Breast epithelium (tissue), 4 donors: ENCODE results near the gene COL6A1. TPM values are rescaled to one million over a fixed set of nuclear protein-coding genes. Genes with fewer than 3 reads are reported as not detected.

ENCODE experiments used
- DNase-seq, 2 donors: peaks; one replicate each; pipeline ENCODE4 v3.0.0-alpha.2; 2019; ENCODE audit warnings: low spot score in 2 of 2
- H3K27ac ChIP-seq, 2 donors: fragments of 200-600 bp; sonication (generic) in 1 of 2; one replicate each; pipeline ENCODE4 v1.5.1; 2016 to 2019; ENCODE audit warnings: mild to moderate bottlenecking in 1 of 2
- H3K27me3 ChIP-seq, 2 donors: fragments of 200-600 bp; sonication (generic) in 1 of 2; one replicate each; pipeline versions ENCODE4 v1.5.1 to v1.6.0; 2017 to 2019; ENCODE audit warnings: control low read depth in 1 of 2, mild to moderate bottlenecking in 1 of 2
- H3K36me3 ChIP-seq: fragments of 200-600 bp; one replicate; pipeline ENCODE4 v1.5.1; 2019
- H3K4me1 ChIP-seq, 2 donors: fragments of 200-600 bp; sonication (generic); one replicate each; pipeline ENCODE4 v1.5.1; 2016 to 2019; ENCODE audit warnings: control low read depth in 1 of 2
- H3K4me3 ChIP-seq, 3 donors: fragments of 200-600 bp; sonication (generic); 1 replicate in 2 of 3; 2 replicates in 1 of 3; pipeline ENCODE4 v1.5.1; 2016 to 2019; ENCODE audit warnings: mild to moderate bottlenecking in 3 of 3, moderate library complexity in 2 of 3
- H3K9me3 ChIP-seq, 2 donors: fragments of 200-600 bp; sonication (generic) in 1 of 2; one replicate each; pipeline ENCODE4 v1.5.1; 2016 to 2019; ENCODE audit warnings: control low read depth in 1 of 2
- POLR2A ChIP-seq: fragments of 450-650 bp; IDR thresholded peaks from one replicate; pipeline ENCODE4 v1.6.1; 2016; ENCODE audit warnings: antibody characterized with exemption, mild to moderate bottlenecking, moderate library complexity
- POLR2AphosphoS5 ChIP-seq, 3 donors: sonication (generic); formaldehyde crosslinking; IDR thresholded peaks; one replicate each; pipeline ENCODE4 v1.6.1; 2017; ENCODE audit warnings: antibody characterized with exemption in 3 of 3
- intact Hi-C: fragments of 100-400 bp; cut with DNase I; formaldehyde crosslinking; loops from one replicate; pipeline ENCODE4 v1.15.1; 2023; ENCODE audit warnings: low total_unique reads
- total RNA-seq, 3 donors: library from RNA; depleted of rRNA; stranded (reverse); fragments of >200 nt; gene quantifications; one replicate each; pipeline ENCODE4 v1.1.0, GENCODE V29; 2016
- TF ChIP-seq, protein P1 (sequence below), 3 donors: fragments of 450-650 bp; IDR thresholded peaks; one replicate each; pipeline ENCODE4 v1.5.1; 2016 to 2017; ENCODE audit warnings: antibody characterized with exemption in 3 of 3, mild to moderate bottlenecking in 3 of 3, moderate library complexity in 3 of 3

COL6A1 gene
- total RNA-seq, 3 donors from 2014 or later: 137 to 527 (median 201) TPM

DNA sequence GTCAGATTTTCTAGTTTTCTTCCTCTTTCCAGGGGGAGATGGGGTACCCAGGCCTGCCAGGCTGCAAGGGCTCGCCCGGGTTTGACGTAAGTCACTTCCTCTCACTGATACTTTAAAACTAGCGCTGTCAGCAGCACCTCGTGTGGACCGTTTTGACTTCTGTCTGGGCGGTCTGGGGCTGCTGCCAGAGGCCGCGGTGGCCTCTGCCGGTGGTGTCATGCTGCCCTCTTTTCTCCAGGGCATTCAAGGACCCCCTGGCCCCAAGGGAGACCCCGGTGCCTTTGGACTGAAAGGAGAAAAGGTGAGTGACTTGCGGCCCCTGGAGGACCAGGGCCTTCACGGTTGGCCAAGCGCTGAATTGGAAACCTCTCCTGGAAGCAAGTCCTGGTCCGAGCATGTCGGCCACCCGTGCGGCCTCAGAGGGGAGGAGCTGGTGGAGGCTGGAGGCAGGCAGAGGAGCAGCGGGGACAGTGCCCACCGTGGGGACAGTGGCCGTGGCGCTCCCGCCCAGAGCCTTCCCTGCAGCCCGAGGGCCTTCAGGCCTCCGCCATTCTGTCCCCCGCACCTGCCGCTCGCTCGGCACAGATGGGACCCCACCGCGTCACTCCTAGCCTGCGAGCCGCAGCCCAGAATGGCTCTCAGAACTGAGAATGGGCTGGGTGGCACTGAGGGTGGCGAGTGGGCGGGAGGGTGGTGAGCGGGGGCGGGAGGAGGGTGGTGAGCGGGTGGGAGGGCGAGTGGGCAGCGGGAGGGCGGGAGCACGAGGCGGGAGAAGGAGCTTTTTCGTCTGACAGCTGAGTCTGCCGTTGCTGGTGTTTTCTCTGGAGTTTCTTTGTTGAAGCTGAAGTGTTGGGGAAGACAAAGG is 9.4 kb downstream of the COL6A1 start:
- DNase-seq: peak in 1 of 2 donors; percentile 46
- Histone ChIP-seq H3K36me3 (no peaks in the 10 kb centered on the region), H3K27me3 (no peaks in the 10 kb centered on the region), H3K27ac (peak overlapping the region in 1 of 2 donors; percentile 88), H3K9me3 (no peaks in the 10 kb centered on the region), H3K4me1 (no peaks in the 10 kb centered on the region), H3K4me3 (no peak overlapping the region)
- TF ChIP-seq POLR2AphosphoS5 (IDR thresholded peaks at IDR 0.05) (no peak), POLR2A (no peak)
- TF ChIP-seq, protein P1, sequence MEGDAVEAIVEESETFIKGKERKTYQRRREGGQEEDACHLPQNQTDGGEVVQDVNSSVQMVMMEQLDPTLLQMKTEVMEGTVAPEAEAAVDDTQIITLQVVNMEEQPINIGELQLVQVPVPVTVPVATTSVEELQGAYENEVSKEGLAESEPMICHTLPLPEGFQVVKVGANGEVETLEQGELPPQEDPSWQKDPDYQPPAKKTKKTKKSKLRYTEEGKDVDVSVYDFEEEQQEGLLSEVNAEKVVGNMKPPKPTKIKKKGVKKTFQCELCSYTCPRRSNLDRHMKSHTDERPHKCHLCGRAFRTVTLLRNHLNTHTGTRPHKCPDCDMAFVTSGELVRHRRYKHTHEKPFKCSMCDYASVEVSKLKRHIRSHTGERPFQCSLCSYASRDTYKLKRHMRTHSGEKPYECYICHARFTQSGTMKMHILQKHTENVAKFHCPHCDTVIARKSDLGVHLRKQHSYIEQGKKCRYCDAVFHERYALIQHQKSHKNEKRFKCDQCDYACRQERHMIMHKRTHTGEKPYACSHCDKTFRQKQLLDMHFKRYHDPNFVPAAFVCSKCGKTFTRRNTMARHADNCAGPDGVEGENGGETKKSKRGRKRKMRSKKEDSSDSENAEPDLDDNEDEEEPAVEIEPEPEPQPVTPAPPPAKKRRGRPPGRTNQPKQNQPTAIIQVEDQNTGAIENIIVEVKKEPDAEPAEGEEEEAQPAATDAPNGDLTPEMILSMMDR (IDR thresholded peaks at IDR 0.05): no peak
- intact Hi-C loops: loop anchor here (10.0 kb wide), 1 partner anchor 104 kb away; the partner anchor contains the start of gene COL6A2

DNA sequence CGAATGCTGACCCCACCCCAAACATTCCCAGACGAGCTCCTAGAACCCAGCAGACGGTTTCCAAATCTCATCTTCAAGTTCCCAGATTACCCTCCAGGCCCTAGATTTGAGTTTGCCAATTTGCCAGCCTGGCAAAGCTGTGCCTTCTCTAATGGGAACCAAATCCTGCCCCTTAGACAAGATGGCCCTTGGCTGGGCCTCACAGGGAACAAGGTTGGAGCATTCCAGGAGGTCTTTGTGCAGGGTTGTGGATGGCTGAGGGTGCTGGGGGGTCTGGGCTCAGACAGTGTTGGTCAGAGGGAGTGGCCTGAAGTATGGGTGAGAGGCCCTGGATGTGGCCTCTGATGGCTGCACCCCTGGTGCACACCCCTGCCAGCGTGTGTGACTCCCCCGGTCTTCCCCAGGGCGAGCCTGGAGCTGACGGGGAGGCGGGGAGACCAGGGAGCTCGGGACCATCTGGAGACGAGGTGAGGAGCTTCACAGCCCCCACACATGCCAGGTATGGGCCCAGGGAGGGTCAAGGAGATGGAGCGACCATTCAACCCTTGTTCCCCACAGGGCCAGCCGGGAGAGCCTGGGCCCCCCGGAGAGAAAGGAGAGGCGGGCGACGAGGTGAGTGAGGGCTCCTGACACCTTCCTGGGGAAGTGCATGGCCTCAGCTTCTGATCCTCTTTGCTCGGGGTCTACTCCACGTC is 10.2 kb downstream of the COL6A1 start:
- H3K36me3 ChIP-seq: no peaks in the 10 kb centered on the region
- no peak for TF ChIP-seq POLR2AphosphoS5 (IDR thresholded peaks at IDR 0.05)
- no peak for TF ChIP-seq POLR2A
- TF ChIP-seq, protein P1 (IDR thresholded peaks at IDR 0.05): no peak
- DNase-seq: peak in 1 of 2 donors; percentile 14
- no peak overlapping the region for H3K4me3 ChIP-seq
- no peaks in the 10 kb centered on the region for H3K27me3 ChIP-seq
- H3K4me1 ChIP-seq: no peaks in the 10 kb centered on the region
- intact Hi-C loops: loop anchor here (10.0 kb wide), 1 partner anchor 103 kb away; the partner anchor contains the start of gene COL6A2
- no peaks in the 10 kb centered on the region for H3K9me3 ChIP-seq
- peak overlapping the region; percentile 13 to 88 for H3K27ac ChIP-seq

DNA sequence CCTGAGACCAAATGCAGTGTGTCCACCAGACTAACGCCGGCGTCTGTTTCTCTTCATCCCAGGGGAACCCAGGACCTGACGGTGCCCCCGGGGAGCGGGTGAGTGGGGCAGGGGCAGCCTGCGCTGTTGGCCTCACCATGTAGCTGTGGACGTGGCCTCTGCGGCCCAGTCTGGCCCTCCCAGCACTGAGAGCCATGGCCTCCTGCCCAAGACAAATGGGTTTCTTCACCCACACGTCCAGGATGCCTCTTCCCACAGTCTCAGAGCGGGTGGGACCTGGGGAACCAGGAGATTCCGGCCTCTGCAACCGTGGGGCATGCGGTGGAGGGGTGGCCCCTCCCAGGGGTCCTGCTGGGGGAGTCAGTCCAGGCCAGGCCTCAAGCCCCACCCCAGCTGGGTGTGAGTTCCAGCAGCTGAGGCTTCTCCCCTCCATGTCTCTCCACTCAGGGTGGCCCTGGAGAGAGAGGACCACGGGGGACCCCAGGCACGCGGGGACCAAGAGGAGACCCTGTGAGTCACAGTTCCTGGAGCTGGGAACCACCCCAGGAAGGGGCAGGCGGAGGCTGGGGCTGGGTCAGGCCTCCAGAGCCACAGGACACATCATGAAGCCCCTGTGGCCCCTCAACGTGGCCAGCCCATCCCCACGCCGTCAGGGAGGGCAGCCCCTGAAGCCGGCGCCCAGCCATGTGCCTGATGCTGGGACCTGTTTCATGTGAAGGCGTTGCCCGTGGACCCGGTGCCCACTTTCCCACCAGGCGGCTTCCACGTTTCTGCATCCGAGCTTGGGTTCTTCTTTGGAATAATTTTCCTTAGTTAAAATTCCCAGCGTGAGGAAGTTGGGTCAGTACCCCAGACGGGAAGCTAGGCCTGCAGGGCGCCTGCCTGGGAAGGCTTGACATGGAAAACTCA is 11.0 kb downstream of the COL6A1 start:
- Histone ChIP-seq H3K9me3 (no peaks in the 10 kb centered on the region), H3K27ac (peak overlapping the region; percentile 15 to 88), H3K27me3 (no peaks in the 10 kb centered on the region), H3K36me3 (no peaks in the 10 kb centered on the region), H3K4me1 (no peaks in the 10 kb centered on the region), H3K4me3 (no peak overlapping the region)
- intact Hi-C loops: loop anchor here (10.0 kb wide), 1 partner anchor 102 kb away; the partner anchor contains the start of gene COL6A2
- TF ChIP-seq POLR2AphosphoS5 (IDR thresholded peaks at IDR 0.05) (no peak), POLR2A (no peak)
- TF ChIP-seq, protein P1 (IDR thresholded peaks at IDR 0.05): no peak
- DNase-seq: peak; percentile 14 to 50

DNA sequence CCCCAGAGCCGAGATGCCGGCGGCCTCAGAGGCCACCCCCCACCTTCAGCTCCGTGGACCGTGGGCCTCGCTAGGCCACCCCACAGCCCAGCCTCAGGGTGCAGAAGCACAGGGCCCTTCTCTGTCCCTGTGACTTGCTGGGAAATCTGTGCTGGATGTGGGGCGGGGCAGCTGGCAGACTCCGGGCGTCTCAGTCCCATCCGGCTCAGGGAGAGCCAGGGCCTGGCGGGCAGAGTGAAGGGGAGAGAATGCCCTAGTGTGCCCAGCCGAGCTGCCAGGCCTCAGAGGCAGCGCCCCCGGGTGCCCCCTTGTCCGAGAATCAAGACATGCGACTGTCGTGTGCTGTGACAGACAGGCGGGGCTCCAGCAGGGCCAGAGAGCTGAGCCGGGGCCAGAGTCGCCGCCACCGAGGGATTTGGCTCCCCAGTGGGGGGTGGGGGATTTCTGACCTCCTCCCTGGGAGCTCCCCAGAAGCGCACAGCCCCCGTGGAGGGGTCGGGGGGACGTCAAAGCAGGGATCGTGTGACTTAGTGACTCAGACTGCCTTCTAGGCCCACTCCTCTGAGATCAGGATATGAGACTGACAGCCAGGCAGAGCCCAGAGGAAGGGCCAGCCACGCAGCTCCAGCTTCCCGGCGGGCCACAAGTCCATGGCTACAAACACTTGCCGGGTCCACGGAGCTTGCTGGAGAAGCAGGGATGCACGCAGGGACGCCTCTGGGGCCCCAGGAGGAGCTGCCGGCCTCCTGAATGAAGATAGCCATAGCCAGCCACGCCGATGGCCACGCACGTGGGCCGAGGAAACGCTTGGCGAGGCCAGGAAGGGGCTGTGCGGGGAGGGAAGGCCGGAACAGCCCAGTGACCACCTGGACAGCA is 11.9 kb downstream of the COL6A1 start:
- Histone ChIP-seq H3K4me3 (no peak overlapping the region), H3K4me1 (no peaks in the 10 kb centered on the region), H3K9me3 (no peaks in the 10 kb centered on the region), H3K27ac (peak overlapping the region; percentile 15 to 88), H3K36me3 (no peaks in the 10 kb centered on the region), H3K27me3 (no peaks in the 10 kb centered on the region)
- peak; percentile 16 to 45 for DNase-seq
- intact Hi-C loops: loop anchor here (10.0 kb wide), 1 partner anchor 101 kb away; the partner anchor contains the start of gene COL6A2
- no peak for TF ChIP-seq POLR2A
- TF ChIP-seq, protein P1 (IDR thresholded peaks at IDR 0.05): no peak
- TF ChIP-seq POLR2AphosphoS5 (IDR thresholded peaks at IDR 0.05): no peak
